Mucosa of descending colon (tissue), 3 donors: ENCODE measurements around the gene ENPP7. TPM values are rescaled to one million over a fixed set of nuclear protein-coding genes. Genes with fewer than 3 reads are reported as not detected.
"Not testable (repeated sequence)": the region's sequence is repeated elsewhere in the genome, so short reads cannot be mapped to it uniquely, and the experiment has no call there.

Experiments used
- ATAC-seq: fragments of 200-7000 bp; cut with Tn5 transposase; one replicate; pipeline ENCODE4 v1.9.1; 2020; ENCODE audit warnings: mild to moderate bottlenecking, moderate library complexity
- DNase-seq, 3 donors: peaks; one replicate each; pipeline ENCODE4 v3.0.0-alpha.2; 2020
- H3K36me3 ChIP-seq: fragments of 200-600 bp; one replicate; pipeline ENCODE4 v1.8.0; 2021; ENCODE audit warnings: low read depth, mild to moderate bottlenecking
- H3K4me1 ChIP-seq: fragments of 200-600 bp; one replicate; pipeline ENCODE4 v1.8.0; 2021; ENCODE audit warnings: low read depth, mild to moderate bottlenecking
- H3K4me3 ChIP-seq: fragments of 200-600 bp; one replicate; pipeline ENCODE4 v1.8.0; 2021; ENCODE audit warnings: mild to moderate bottlenecking
- H3K9me3 ChIP-seq: fragments of 200-600 bp; one replicate; pipeline ENCODE4 v1.8.0; 2021; ENCODE audit warnings: mild to moderate bottlenecking
- intact Hi-C, 2 donors: fragments of 100-400 bp; cut with DNase I in 1 of 2; cut with micrococcal nuclease in 1 of 2; formaldehyde crosslinking; loops; one replicate each; pipeline versions ENCODE4 v1.11.0 to v1.11.1; 2022; cut with DNase I, micrococcal nuclease
- total RNA-seq, 3 donors: library from RNA; stranded (reverse); fragmentation: NEBNext Ultra II Directional in 2 of 3; extraction: Animal tissue kit (Norgen Biotek cat#: 25700) in 2 of 3; gene quantifications; one replicate each; pipeline versions ENCODE4 v1.2.1 to v1.2.4, GENCODE V29; 2021 to 2023
- TF ChIP-seq, protein P1 (sequence below): fragments of 200-600 bp; IDR thresholded peaks from one replicate; pipeline ENCODE4 v1.8.0; 2022; ENCODE audit warnings: antibody characterized with exemption, mild to moderate bottlenecking
- donor health status: DM: no; HTN: no; CAD: no; lungs with moderate emphysema.
- donor health status: DM: no; HTN: no; CAD: no.
- donor health status: DM: no; HTN: yes; CAD: no.

The ENPP7 gene
- total RNA-seq, 3 donors from 2014 or later = not detected

DNA sequence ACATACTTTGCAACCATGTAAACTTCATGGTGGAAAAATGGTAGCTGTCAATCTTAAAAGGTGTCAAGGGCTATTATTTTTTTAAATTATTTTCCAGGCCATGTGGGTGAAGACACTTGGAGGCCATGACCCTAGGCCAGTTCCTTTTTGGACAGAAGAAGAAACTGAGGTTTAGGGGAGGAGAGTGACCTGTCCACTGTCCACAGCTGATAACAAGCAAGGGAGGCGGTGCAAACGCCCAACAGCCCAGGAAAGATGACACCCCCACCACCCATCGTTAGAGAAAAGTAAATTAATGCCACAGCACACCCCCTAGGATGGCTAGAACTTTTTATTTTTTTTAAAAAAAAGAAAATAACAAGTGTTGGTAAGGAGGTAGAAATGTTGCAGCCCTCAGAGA, 19.2 kb downstream of the ENPP7 start:
- no peak for DNase-seq
- Histone ChIP-seq H3K4me3 (no peak overlapping the region), H3K9me3 (no peaks in the 10 kb centered on the region), H3K4me1 (no peaks in the 10 kb centered on the region), H3K36me3 (no peaks in the 10 kb centered on the region)
- intact Hi-C loops = no loop called here
- no peak for ATAC-seq
- TF ChIP-seq, protein P1, sequence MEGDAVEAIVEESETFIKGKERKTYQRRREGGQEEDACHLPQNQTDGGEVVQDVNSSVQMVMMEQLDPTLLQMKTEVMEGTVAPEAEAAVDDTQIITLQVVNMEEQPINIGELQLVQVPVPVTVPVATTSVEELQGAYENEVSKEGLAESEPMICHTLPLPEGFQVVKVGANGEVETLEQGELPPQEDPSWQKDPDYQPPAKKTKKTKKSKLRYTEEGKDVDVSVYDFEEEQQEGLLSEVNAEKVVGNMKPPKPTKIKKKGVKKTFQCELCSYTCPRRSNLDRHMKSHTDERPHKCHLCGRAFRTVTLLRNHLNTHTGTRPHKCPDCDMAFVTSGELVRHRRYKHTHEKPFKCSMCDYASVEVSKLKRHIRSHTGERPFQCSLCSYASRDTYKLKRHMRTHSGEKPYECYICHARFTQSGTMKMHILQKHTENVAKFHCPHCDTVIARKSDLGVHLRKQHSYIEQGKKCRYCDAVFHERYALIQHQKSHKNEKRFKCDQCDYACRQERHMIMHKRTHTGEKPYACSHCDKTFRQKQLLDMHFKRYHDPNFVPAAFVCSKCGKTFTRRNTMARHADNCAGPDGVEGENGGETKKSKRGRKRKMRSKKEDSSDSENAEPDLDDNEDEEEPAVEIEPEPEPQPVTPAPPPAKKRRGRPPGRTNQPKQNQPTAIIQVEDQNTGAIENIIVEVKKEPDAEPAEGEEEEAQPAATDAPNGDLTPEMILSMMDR = no peak

DNA sequence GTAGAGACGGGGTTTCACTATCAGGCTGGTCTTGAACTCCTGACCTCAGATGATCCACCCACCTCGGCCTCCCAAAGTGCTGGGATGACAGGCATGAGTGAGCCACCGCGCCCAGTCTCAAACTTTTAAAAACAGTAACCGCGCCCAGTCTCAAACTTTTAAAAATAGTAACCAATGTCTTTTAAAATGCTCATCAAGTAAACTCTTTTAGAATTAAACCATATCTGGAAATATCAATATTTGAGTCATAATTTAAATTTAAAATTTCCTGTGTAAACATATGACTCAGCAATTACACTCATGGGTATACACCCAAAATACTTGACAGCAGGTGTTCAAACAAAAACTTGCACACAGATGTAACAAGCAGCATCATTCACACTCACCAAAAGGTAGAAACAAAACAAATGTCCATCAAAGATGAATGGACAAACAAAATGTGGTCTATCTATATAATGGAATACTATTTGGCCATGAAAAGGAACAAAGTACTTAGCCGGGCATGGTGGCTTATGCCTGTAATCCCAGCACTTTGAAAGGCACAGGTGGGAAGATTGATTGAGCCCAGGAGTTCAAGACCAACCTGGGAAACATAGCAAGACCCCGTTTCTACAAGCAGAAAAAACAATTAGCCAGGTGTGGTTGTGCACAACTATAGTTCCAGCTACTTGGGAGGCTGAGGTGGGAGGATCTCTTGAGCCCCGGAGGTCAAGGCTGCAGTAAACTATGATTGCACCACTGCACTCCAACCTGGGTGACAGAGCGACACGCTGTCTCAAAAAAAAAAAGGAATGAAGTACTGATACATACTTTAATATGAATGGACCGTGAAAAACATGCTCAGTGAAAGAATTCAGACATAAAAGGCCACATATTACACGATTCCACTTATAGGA, 20.2 kb downstream of the ENPP7 start:
- DNase-seq (no peak), ATAC-seq (no peak)
- TF ChIP-seq, protein P1 = no peak
- H3K4me3 ChIP-seq = no peak overlapping the region
- H3K36me3 ChIP-seq = no peaks in the 10 kb centered on the region
- no peaks in the 10 kb centered on the region for H3K4me1 ChIP-seq
- intact Hi-C loops = no loop called here
- no peaks in the 10 kb centered on the region for H3K9me3 ChIP-seq

DNA sequence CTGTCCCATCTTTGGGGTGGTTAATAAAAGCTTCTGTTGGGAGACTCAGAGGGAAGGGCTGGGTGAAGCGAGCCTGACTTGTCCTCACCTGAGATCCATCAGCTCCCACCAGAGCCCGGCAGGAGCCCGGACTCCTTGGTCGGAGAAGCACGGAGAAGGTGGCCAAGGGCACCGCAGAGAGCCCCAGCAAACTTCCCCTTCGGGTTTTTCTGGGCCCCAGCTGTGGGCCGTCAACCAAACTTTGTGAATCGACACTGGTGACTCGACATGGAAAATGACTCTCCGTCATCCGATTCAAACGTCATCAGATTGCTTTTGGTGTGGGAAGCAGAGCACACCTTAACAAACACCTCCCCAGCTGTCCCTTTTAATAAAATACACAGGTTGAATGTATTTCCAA, 21.4 kb downstream of the ENPP7 start:
- DNase-seq (no peak), ATAC-seq (no peak)
- H3K4me3 ChIP-seq = no peak overlapping the region
- TF ChIP-seq, protein P1 = no peak
- intact Hi-C loops = no loop called here
- no peaks in the 10 kb centered on the region for H3K9me3 ChIP-seq
- H3K36me3 ChIP-seq = no peaks in the 10 kb centered on the region
- no peaks in the 10 kb centered on the region for H3K4me1 ChIP-seq

DNA sequence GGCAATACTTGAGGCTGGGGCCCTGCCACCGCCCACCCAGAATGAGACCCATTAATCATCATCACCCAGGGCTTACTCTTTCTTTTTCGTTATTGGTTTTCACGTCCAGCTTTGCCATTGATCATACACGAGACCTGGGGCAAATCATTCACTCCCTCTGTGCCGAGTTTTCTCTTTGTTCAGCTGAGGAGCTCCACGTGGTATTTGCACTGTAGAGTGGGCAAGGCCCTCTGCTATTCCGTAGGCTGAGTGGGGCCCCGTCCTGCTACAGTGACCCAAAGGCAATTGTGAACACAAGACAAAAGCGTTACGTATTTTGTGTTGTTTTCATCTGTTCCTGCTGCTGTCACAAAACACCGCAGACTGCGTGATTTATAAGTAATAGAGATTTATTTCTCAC, 23.6 kb downstream of the ENPP7 start:
- intact Hi-C loops = no loop called here
- Histone ChIP-seq H3K4me1 (no peaks in the 10 kb centered on the region), H3K4me3 (no peak overlapping the region), H3K36me3 (no peaks in the 10 kb centered on the region), H3K9me3 (no peaks in the 10 kb centered on the region)
- no peak for DNase-seq
- no peak for ATAC-seq
- TF ChIP-seq, protein P1 = no peak

DNA sequence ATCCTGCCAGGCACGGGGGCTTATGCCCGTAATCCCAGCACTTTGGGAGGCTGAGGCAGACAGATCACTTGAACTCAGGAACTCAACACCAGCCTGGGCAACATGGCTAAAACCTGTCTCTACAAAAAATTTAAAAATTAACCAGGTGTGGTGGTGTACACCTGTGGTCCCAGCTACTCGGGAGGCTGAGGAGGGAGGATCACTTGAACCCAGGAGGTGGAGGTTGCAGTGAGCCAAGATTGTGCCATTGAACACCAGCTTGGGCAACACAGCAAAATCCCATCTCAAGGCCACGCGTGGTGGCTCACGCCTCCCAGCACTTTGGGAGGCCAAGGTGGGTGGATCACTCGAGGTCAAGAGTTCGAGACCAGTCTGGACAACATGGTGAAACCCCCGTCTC, 24.2 kb downstream of the ENPP7 start:
- H3K4me3 ChIP-seq, H3K9me3 ChIP-seq, H3K36me3 ChIP-seq, DNase-seq, intact Hi-C loops, H3K4me1 ChIP-seq, ATAC-seq: not testable (repeated sequence)

DNA sequence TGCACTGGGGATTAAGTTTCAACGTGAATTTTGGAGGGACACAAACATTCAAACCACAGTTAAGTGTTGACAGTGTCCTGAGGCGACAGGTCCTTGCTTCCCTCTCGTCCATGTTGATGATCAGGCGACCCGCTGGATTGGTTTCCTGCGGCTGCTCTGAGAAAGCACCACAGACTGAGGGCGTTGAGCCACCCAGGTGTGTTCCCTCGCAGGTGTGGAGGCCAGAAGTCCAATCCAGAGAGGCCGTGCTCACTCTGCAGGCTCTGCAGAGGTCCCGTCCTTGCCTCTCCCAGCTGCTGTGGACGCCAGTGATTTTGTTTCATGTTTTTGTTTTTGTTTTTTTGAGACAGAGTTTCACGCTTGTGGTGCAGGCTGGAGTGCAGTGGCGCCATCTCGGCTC, 24.8 kb downstream of the ENPP7 start:
- Histone ChIP-seq H3K36me3 (no peaks in the 10 kb centered on the region), H3K4me1 (no peaks in the 10 kb centered on the region), H3K4me3 (no peak overlapping the region), H3K9me3 (no peaks in the 10 kb centered on the region)
- no peak for DNase-seq
- no peak for ATAC-seq
- TF ChIP-seq, protein P1 = no peak
- intact Hi-C loops = no loop called here
